H1 (cell line): ENCODE data around the gene SPEF1. TPM values are rescaled to one million over a fixed set of nuclear protein-coding genes. Genes with fewer than 3 reads are reported as not detected.

Experiments
- POLR2A ChIP-seq, 2 experiments: IDR thresholded peaks; 1 replicate in 1 of 2; 2 replicates in 1 of 2; pipeline ENCODE4 v1.6.1; 2011; ENCODE audit warnings: low read depth in 2 of 2, low read length in 2 of 2, mild to moderate bottlenecking in 2 of 2; ENCODE audit errors: control extremely low read depth in 1 of 2
- RBBP5 ChIP-seq: IDR thresholded peaks from 2 replicates; pipeline ENCODE4 v1.7.1; 2012; ENCODE audit warnings: low read depth, mild to moderate bottlenecking, inconsistent platforms, low read length, moderate library complexity, borderline replicate concordance
- polyA plus RNA-seq, 7 experiments: library from polyadenylated mRNA; depleted of rRNA in 3 of 7; stranded (reverse) in 5 of 7; unstranded in 2 of 7; fragments of >200 nt in 5 of 7; fragments of 200-250 nt in 2 of 7; gene quantifications; 1 replicate in 5 of 7; 2 replicates in 1 of 7; 4 replicates in 1 of 7; pipeline versions ENCODE4 v1.2.1 to v1.2.3, GENCODE V29; 2011 to 2013; ENCODE audit warnings: missing spikeins in 2 of 7, mixed read lengths in 2 of 7
- total RNA-seq: library from RNA; stranded (reverse); fragmentation: NEBNext Ultra II Directional; extraction: Animal tissue kit (Norgen Biotek cat#: 25700); gene quantifications from 2 replicates; pipeline ENCODE4 v1.2.1, GENCODE V29; 2021

SPEF1 gene
- total and polyA plus RNA-seq, 2 of the 8 experiments (the other 6 are each of a cell fraction or from before 2014, with no cell fraction given), result 0.51 to 0.71 TPM

DNA sequence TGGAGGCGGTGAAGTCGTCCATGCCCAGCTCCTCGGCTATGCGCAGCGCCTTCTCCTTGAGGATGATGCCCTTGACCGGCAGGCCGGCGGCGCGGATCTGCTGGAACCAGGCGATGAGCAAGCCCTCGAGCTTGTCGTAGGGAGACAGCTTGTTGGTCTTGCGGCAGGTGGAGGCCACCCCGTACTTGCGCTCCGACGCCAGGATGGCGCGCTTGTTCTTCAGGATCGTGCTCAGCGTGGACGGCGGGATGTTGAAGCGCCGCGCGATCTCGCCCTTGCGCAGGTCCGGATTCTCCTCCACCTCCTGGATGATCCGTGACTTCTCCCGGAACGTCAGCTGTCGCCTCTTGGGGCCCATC is 4.9 kb upstream of the SPEF1 start (continued):
- TF ChIP-seq POLR2A (IDR thresholded peaks at IDR 0.05; ENCODE audit: control extremely low read depth in 1 of 2, low read depth in 2 of 2, low read length in 2 of 2) (no peak), RBBP5 (peak; percentile 78; the same call in 1 of the 2 replicates)
